Esophagus muscularis mucosa (tissue), 4 donors: ENCODE data around the gene NFIB. TPM values are rescaled to one million over a fixed set of nuclear protein-coding genes. Genes with fewer than 3 reads are reported as not detected.

Experiments used
- DNase-seq: peaks from one replicate; pipeline ENCODE4 v3.0.0-alpha.2; 2017; ENCODE audit errors: extremely low spot score
- H3K27ac ChIP-seq, 4 donors: fragments of 200-600 bp; sonication (generic); replicated peaks in 1 of 4; 1 replicate in 3 of 4; 2 replicates in 1 of 4; pipeline ENCODE4 v1.5.1; 2016 to 2019; ENCODE audit warnings: mild to moderate bottlenecking in 1 of 4
- H3K27me3 ChIP-seq, 4 donors: fragments of 200-600 bp; sonication (generic); one replicate each; pipeline versions ENCODE4 v1.5.1 to v1.6.0; 2016 to 2019
- H3K36me3 ChIP-seq, 4 donors: fragments of 200-600 bp; sonication (generic); one replicate each; pipeline ENCODE4 v1.5.1; 2016 to 2019
- H3K4me1 ChIP-seq, 4 donors: fragments of 200-600 bp; sonication (generic); one replicate each; pipeline ENCODE4 v1.5.1; 2016 to 2019
- H3K4me3 ChIP-seq, 4 donors: fragments of 200-600 bp; sonication (generic); 1 replicate in 2 of 4; 2 replicates in 2 of 4; pipeline ENCODE4 v1.5.1; 2016 to 2019; ENCODE audit warnings: mild to moderate bottlenecking in 4 of 4, moderate library complexity in 1 of 4
- H3K9me3 ChIP-seq, 4 donors: fragments of 200-600 bp; sonication (generic); 1 replicate in 3 of 4; 2 replicates in 1 of 4; pipeline ENCODE4 v1.5.1; 2016 to 2019
- EP300 ChIP-seq: sonication (generic); formaldehyde crosslinking; IDR thresholded peaks from one replicate; pipeline ENCODE4 v1.6.1; 2017; ENCODE audit warnings: antibody characterized with exemption
- POLR2A ChIP-seq: fragments of 450-650 bp; IDR thresholded peaks from one replicate; pipeline ENCODE4 v1.6.1; 2017; ENCODE audit warnings: antibody characterized with exemption, moderate library complexity, mild to moderate bottlenecking, low read depth
- POLR2AphosphoS5 ChIP-seq, 2 donors: sonication (generic); formaldehyde crosslinking; IDR thresholded peaks; one replicate each; pipeline ENCODE4 v1.6.1; 2017; ENCODE audit warnings: antibody characterized with exemption in 2 of 2
- WGBS: methylation state at CpG from one replicate; pipeline ENCODE4 v1.1.5; 2018; 5-methylcytosine and 5-hydroxymethylcytosine counted together
- intact Hi-C: fragments of 100-400 bp; cut with DNase I; formaldehyde crosslinking; loops from one replicate; pipeline ENCODE4 v1.15.1; 2023
- total RNA-seq, 4 donors: library from RNA; depleted of rRNA; stranded (reverse); fragments of >200 nt; gene quantifications; one replicate each; pipeline versions ENCODE4 v1.1.0 to v1.2.1, GENCODE V29; 2016
- TF ChIP-seq, protein P1 (sequence below), 3 experiments: fragments of 200-600 bp in 2 of 3; fragments of 450-650 bp in 1 of 3; sonication (generic) in 2 of 3; IDR thresholded peaks; one replicate each; pipeline ENCODE4 v1.5.1; 2017 to 2019; ENCODE audit warnings: antibody characterized with exemption in 3 of 3, mild to moderate bottlenecking in 2 of 3, moderate library complexity in 1 of 3

NFIB gene
- total RNA-seq, 4 donors from 2014 or later: 38.1 to 64.4 (median 55.8) TPM

DNA sequence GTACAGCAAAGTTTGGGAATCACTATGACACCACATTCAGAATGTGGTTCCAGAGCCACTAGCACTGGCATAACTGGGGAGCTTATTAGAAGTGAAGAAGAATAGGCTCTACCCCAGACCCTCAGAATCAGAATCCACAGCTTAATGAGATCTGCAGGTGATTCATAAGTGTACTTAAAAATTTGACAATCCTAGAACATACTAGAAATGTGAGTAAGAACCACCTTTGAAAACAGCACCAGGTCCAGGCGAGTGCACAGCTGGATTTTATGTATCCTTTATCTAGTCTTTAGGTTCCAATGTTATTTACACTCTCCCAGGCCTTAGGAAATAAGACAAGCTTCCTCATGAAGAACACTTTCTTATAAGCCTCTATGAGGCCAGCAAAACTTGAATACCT is 149.0 kb downstream of the NFIB start:
- no peak for TF ChIP-seq POLR2A
- TF ChIP-seq, protein P1, sequence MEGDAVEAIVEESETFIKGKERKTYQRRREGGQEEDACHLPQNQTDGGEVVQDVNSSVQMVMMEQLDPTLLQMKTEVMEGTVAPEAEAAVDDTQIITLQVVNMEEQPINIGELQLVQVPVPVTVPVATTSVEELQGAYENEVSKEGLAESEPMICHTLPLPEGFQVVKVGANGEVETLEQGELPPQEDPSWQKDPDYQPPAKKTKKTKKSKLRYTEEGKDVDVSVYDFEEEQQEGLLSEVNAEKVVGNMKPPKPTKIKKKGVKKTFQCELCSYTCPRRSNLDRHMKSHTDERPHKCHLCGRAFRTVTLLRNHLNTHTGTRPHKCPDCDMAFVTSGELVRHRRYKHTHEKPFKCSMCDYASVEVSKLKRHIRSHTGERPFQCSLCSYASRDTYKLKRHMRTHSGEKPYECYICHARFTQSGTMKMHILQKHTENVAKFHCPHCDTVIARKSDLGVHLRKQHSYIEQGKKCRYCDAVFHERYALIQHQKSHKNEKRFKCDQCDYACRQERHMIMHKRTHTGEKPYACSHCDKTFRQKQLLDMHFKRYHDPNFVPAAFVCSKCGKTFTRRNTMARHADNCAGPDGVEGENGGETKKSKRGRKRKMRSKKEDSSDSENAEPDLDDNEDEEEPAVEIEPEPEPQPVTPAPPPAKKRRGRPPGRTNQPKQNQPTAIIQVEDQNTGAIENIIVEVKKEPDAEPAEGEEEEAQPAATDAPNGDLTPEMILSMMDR (IDR thresholded peaks at IDR 0.05): no peak
- TF ChIP-seq EP300: no peak
- TF ChIP-seq POLR2AphosphoS5 (IDR thresholded peaks at IDR 0.05): no peak
- Histone ChIP-seq H3K4me1 (peaks cover 14 to 43% (median 36%) of the 10 kb centered on the region in 4 donors), H3K27me3 (no peaks in the 10 kb centered on the region), H3K27ac (no peak overlapping the region), H3K4me3 (no peak overlapping the region), H3K9me3 (no peaks in the 10 kb centered on the region), H3K36me3 (no peaks in the 10 kb centered on the region)
- WGBS: 91% methylated on average over 1 of the region's 1 CpG
- intact Hi-C loops: no loop called here
- DNase-seq: no peak

DNA sequence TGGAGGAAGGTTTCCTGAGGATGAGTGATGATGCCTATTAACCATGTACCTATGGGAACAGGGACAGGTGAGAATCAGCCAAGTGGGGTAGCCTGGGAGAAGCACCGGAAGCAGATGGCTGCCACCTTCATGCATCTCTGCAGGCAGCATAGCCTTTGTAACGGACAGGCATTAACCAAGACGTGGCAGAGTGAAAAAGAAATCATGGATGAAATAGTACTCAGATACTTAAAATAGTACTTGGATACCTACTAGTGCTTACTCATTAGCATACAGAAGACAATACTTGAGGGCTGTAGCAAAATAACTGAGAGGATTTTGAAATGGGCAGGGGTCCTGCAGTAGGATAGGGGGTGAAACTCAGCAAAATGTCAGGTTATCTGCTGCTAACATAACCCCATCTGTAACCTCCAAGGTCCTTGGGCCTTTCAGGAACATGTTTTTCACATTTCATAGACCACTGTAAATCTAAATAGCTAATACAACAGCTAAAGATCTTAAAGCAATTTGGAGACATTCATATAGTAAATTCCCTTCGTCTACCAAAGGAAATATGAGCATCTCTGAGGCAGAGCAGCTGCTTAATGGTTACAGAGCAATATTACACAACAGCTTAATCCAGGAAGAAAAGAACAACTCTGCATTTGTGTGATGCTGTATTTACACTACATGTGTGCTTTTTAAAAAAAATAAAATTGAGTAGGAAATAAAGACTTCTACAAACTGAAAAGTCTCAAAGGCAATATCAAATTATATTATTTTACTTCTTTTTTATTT is 154.3 kb downstream of the NFIB start:
- WGBS: 74% methylated on average over 4 of the region's 4 CpGs
- TF ChIP-seq POLR2AphosphoS5 (IDR thresholded peaks at IDR 0.05) (no peak), EP300 (no peak)
- no peak for DNase-seq
- Histone ChIP-seq H3K4me1 (peaks cover 1 to 39% (median 27%) of the 10 kb centered on the region in 4 donors), H3K9me3 (no peaks in the 10 kb centered on the region), H3K27me3 (no peaks in the 10 kb centered on the region), H3K36me3 (no peaks in the 10 kb centered on the region), H3K27ac (no peak overlapping the region), H3K4me3 (no peak overlapping the region)
- intact Hi-C loops: no loop called here

- intact Hi-C loops: no loop called here
- DNase-seq: no peak
- no peaks in the 10 kb centered on the region for H3K9me3 ChIP-seq
- H3K4me3 ChIP-seq: no peak overlapping the region
- no peaks in the 10 kb centered on the region for H3K36me3 ChIP-seq
- 94% methylated on average over 1 of the region's 1 CpG for WGBS
- peaks cover 0 to 39% (median 26%) of the 10 kb centered on the region in 4 donors for H3K4me1 ChIP-seq
- TF ChIP-seq POLR2AphosphoS5 (IDR thresholded peaks at IDR 0.05) (no peak), POLR2A (no peak), EP300 (no peak)
- TF ChIP-seq, protein P1 (IDR thresholded peaks at IDR 0.05): no peak
- no peak overlapping the region for H3K27ac ChIP-seq
- H3K27me3 ChIP-seq: no peaks in the 10 kb centered on the region
Observed at GRCh38 chr9:14158916-14159315, 155.0 kb downstream of the NFIB start.

GRCh38 chr9:14158136-14158813 is 155.7 kb downstream of the NFIB start:
- intact Hi-C loops: no loop called here
- no peaks in the 10 kb centered on the region for H3K9me3 ChIP-seq
- no peaks in the 10 kb centered on the region for H3K36me3 ChIP-seq
- H3K27me3 ChIP-seq: no peaks in the 10 kb centered on the region
- WGBS: 89% methylated on average over 2 of the region's 2 CpGs
- no peak overlapping the region for H3K27ac ChIP-seq
- H3K4me1 ChIP-seq: peaks cover 0 to 38% (median 26%) of the 10 kb centered on the region in 4 donors
- no peak for DNase-seq
- no peak overlapping the region for H3K4me3 ChIP-seq
- TF ChIP-seq POLR2A: no peak
- TF ChIP-seq POLR2AphosphoS5 (IDR thresholded peaks at IDR 0.05): no peak
- no peak for TF ChIP-seq EP300

- H3K27me3 ChIP-seq: no peaks in the 10 kb centered on the region
- no peaks in the 10 kb centered on the region for H3K36me3 ChIP-seq
- DNase-seq: no peak
- H3K4me1 ChIP-seq: peaks cover 0 to 45% (median 32%) of the 10 kb centered on the region in 4 donors
- H3K9me3 ChIP-seq: no peaks in the 10 kb centered on the region
- H3K27ac ChIP-seq: no peak overlapping the region
- 92% methylated on average over 4 of the region's 4 CpGs for WGBS
- no peak overlapping the region for H3K4me3 ChIP-seq
- no peak for TF ChIP-seq POLR2AphosphoS5 (IDR thresholded peaks at IDR 0.05)
- TF ChIP-seq EP300: no peak
- no peak for TF ChIP-seq POLR2A
- TF ChIP-seq, protein P1 (IDR thresholded peaks at IDR 0.05): no peak
- intact Hi-C loops: no loop called here
Observed at GRCh38 chr9:14157191-14157590, 156.8 kb downstream of the NFIB start.
